Measurements from ENCODE around the gene EGLN2.

The EGLN2 gene

GRCh38 chr19:40798683-40799557 lies at the start of gene EGLN2:
EGLN2 (plus strand) TSS chr19:40799191; CDS start chr19:40800573, 1,382 bp downstream.
- peak; percentile 97 for DNase-seq (ENCODE audit: low read depth, low spot score)
- no peak for TF ChIP-seq CTCF (IDR thresholded peaks at IDR 0.05; ENCODE audit: insufficient read depth, low read length, missing control alignments)
- ChIA-PET CTCF (interaction anchor here (1.0 to 3.9 kb wide), 4 partner anchors 12 to 136 kb away, joined by 3 to 23 read pairs (median 10); partner anchors contain the start of gene RAB4B), POLR2A (interaction anchor here (0.6 to 1.1 kb wide), 4 partner anchors 13 to 151 kb away, joined by 3 to 11 read pairs (median 6); partner anchors contain the start of genes COQ8B, ITPKC and RAB4B)
- H3K4me3 ChIP-seq (ENCODE audit: low read depth, low read length), result peak within 1 kb of the TSS; percentile 86

- ChIA-PET CTCF (interaction anchor here (1.1 kb wide), 1 partner anchor 394 kb away, joined by 3 read pairs; no protein-coding TSS in a partner anchor), POLR2A (interaction anchor here (0.7 to 1.4 kb wide), 7 partner anchors 13 to 285 kb away, joined by 3 to 9 read pairs (median 4); partner anchors contain the start of genes BLVRB, COQ8B, ITPKC and RAB4B)
- TF ChIP-seq CTCF (IDR thresholded peaks at IDR 0.05; ENCODE audit: insufficient read depth, low read length, missing control alignments), result no peak
- peak within 1 kb of the TSS; percentile 97 for H3K4me3 ChIP-seq (ENCODE audit: low read depth, low read length)
- DNase-seq (ENCODE audit: low read depth, low spot score), result peak; percentile 99
Observed at GRCh38 chr19:40750058-40750873, 48.7 kb upstream of the EGLN2 start, which contains the start of gene ACTMAP. ACTMAP (minus strand) TSS chr19:40750477; CDS start chr19:40749803, 674 bp downstream.

- DNase-seq (ENCODE audit: low read depth, low spot score), result peak; percentile 78
- peak within 1 kb of the TSS; percentile 97 for H3K4me3 ChIP-seq (ENCODE audit: low read depth, low read length)
- no peak for TF ChIP-seq CTCF (IDR thresholded peaks at IDR 0.05; ENCODE audit: insufficient read depth, low read length, missing control alignments)
- CTCF ChIA-PET, result interaction anchor here (1.1 kb wide), 1 partner anchor 393 kb away, joined by 3 read pairs; no protein-coding TSS in a partner anchor
- POLR2A ChIA-PET, result interaction anchor here (0.7 to 1.4 kb wide), 7 partner anchors 14 to 285 kb away, joined by 3 to 9 read pairs (median 4); partner anchors contain the start of genes BLVRB, COQ8B, ITPKC and RAB4B
Observed at GRCh38 chr19:40750874-40751537, 48.0 kb upstream of the EGLN2 start, which contains the start of gene SNRPA. SNRPA (plus strand) TSS chr19:40751203; CDS start chr19:40751409, 206 bp downstream.

GRCh38 chr19:40752257-40752781 lies 46.7 kb upstream of the EGLN2 start:
- DNase-seq (ENCODE audit: low read depth, low spot score), result no peak
- peak overlapping the region; percentile 97 for H3K4me3 ChIP-seq (ENCODE audit: low read depth, low read length)
- no peak for TF ChIP-seq CTCF (IDR thresholded peaks at IDR 0.05; ENCODE audit: insufficient read depth, low read length, missing control alignments)
- ChIA-PET POLR2A (interaction anchor here (0.5 kb wide), 1 partner anchor 25 kb away, joined by 3 read pairs; the partner anchor contains the start of gene RAB4B), CTCF (interaction anchor here (1.4 to 1.6 kb wide), 2 partner anchors 55 to 89 kb away, joined by 3 to 4 read pairs; no protein-coding TSS in a partner anchor)

- TF ChIP-seq CTCF (IDR thresholded peaks at IDR 0.05; ENCODE audit: insufficient read depth, low read length, missing control alignments), result no peak
- CTCF ChIA-PET, result interaction anchor here (1.0 to 1.7 kb wide), 4 partner anchors 23 to 92 kb away, joined by 3 read pairs; no protein-coding TSS in a partner anchor
- POLR2A ChIA-PET, result interaction anchor here (0.6 kb wide), 1 partner anchor 48 kb away, joined by 3 read pairs; no protein-coding TSS in a partner anchor
- DNase-seq (ENCODE audit: low read depth, low spot score), result no peak
- no peak overlapping the region for H3K4me3 ChIP-seq (ENCODE audit: low read depth, low read length)
Observed at GRCh38 chr19:40754611-40755247, 44.3 kb upstream of the EGLN2 start.
